WTC11 (cell line): ENCODE data around the gene FBXO33. TPM values are rescaled to one million over a fixed set of nuclear protein-coding genes. Genes with fewer than 3 reads are reported as not detected.

Experiments used
- ATAC-seq: fragments of 200-7000 bp; cut with Tn5 transposase; 2 replicates; pipeline ENCODE4 v1.10.0; 2021; ENCODE audit warnings: mild to moderate bottlenecking, moderate library complexity
- CTCF ChIA-PET: fragments of 300-600 bp; sonication (Branson Sonifier 250); formaldehyde crosslinking; loops from one replicate; lab custom pipeline; 2021; ENCODE audit warnings: antibody characterized with exemption; lab: Charles Lee
- POLR2A ChIA-PET: fragments of 350-600 bp; sonication (Branson Sonifier 250); formaldehyde crosslinking; loops from one replicate; lab custom pipeline; 2021; ENCODE audit warnings: antibody characterized with exemption; lab: Charles Lee
- DNase-seq: peaks from one replicate; pipeline ENCODE4 v3.0.0; 2021; ENCODE audit warnings: low spot score
- H3K27ac Mint-ChIP-seq: 2 replicates; pipeline ENCODE4 v1.8.0; 2021; ENCODE audit warnings: mixed read lengths
- H3K27me3 Mint-ChIP-seq: 2 replicates; pipeline ENCODE4 v1.8.0; 2021; ENCODE audit warnings: low read depth, mild to moderate bottlenecking, moderate library complexity, mixed read lengths
- H3K36me3 Mint-ChIP-seq: 2 replicates; pipeline ENCODE4 v1.8.0; 2021; ENCODE audit warnings: mixed read lengths
- H3K4me1 Mint-ChIP-seq: 2 replicates; pipeline ENCODE4 v1.8.0; 2022; ENCODE audit warnings: mixed read lengths
- H3K4me3 Mint-ChIP-seq: 2 replicates; pipeline ENCODE4 v1.8.0; 2021; ENCODE audit warnings: mild to moderate bottlenecking, moderate library complexity, mixed read lengths
- H3K9me3 Mint-ChIP-seq: 2 replicates; pipeline ENCODE4 v1.8.0; 2021; ENCODE audit warnings: mixed read lengths
- CBFB ChIP-seq: sonication (generic); formaldehyde crosslinking; IDR thresholded peaks from 2 replicates; pipeline ENCODE4 v1.8.1; 2022; ENCODE audit warnings: mild to moderate bottlenecking, low read depth, missing genetic modification reagents
- EMX1 ChIP-seq: fragments of 250-450 bp; sonication (Bioruptor Pico); IDR thresholded peaks from 2 replicates; pipeline ENCODE4 v1.8.0; 2021; ENCODE audit warnings: mild to moderate bottlenecking
- ETV6 ChIP-seq: sonication (generic); formaldehyde crosslinking; IDR thresholded peaks from 2 replicates; pipeline ENCODE4 v1.8.1; 2022; ENCODE audit warnings: mild to moderate bottlenecking, missing genetic modification reagents
- GABPB1 ChIP-seq: sonication (generic); formaldehyde crosslinking; IDR thresholded peaks from 2 replicates; pipeline ENCODE4 v1.8.1; 2023; ENCODE audit warnings: mild to moderate bottlenecking, missing genetic modification reagents
- GTF2I ChIP-seq: fragments of 250-450 bp; sonication (Bioruptor Pico); conservative IDR thresholded peaks from 2 replicates; pipeline ENCODE4 v1.4.0; 2021; ENCODE audit warnings: mild to moderate bottlenecking
- KAT7 ChIP-seq: sonication (generic); formaldehyde crosslinking; IDR thresholded peaks from 2 replicates; pipeline ENCODE4 v1.8.1; 2023; ENCODE audit warnings: missing genetic modification reagents, mild to moderate bottlenecking, borderline replicate concordance
- NR3C1 ChIP-seq: sonication (generic); formaldehyde crosslinking; conservative IDR thresholded peaks from 2 replicates; pipeline ENCODE4 v1.8.1; 2023; ENCODE audit warnings: low read depth, mild to moderate bottlenecking, missing genetic modification reagents
- RORB ChIP-seq: fragments of 250-450 bp; sonication (Bioruptor Pico); IDR thresholded peaks from 2 replicates; pipeline ENCODE4 v1.9.0; 2021; ENCODE audit warnings: mild to moderate bottlenecking
- TCF7 ChIP-seq: sonication (generic); formaldehyde crosslinking; IDR thresholded peaks from 2 replicates; pipeline ENCODE4 v1.8.0; 2022; ENCODE audit warnings: mild to moderate bottlenecking, low read depth, missing genetic modification reagents, moderate library complexity
- ZBTB21 ChIP-seq: sonication (generic); formaldehyde crosslinking; IDR thresholded peaks from 2 replicates; pipeline ENCODE4 v1.8.1; 2023; ENCODE audit warnings: mild to moderate bottlenecking, missing genetic modification reagents, borderline replicate concordance
- total RNA-seq: library from RNA; stranded (reverse); gene quantifications from 3 replicates; pipeline ENCODE4 v1.2.3, GENCODE V29; 2021
- TF ChIP-seq, protein P1 (sequence below): fragments of 250-450 bp; sonication (Bioruptor Pico); conservative IDR thresholded peaks from 2 replicates; pipeline ENCODE4 v1.9.0; 2021; ENCODE audit warnings: mild to moderate bottlenecking
- TF ChIP-seq, protein P2 (sequence below): sonication (generic); formaldehyde crosslinking; conservative IDR thresholded peaks from 2 replicates; pipeline ENCODE4 v1.8.1; 2023; ENCODE audit warnings: mild to moderate bottlenecking, low read depth, missing genetic modification reagents, moderate library complexity
- TF ChIP-seq, protein P3 (sequence below): fragments of 250-450 bp; sonication (Bioruptor Pico); IDR thresholded peaks from 2 replicates; pipeline ENCODE4 v1.9.0; 2021; ENCODE audit warnings: moderate library complexity, mild to moderate bottlenecking, inconsistent platforms, borderline replicate concordance
- TF ChIP-seq, protein P4 (sequence below): fragments of 250-450 bp; sonication (Bioruptor Pico); IDR thresholded peaks from 2 replicates; pipeline ENCODE4 v2.1.2; 2022; ENCODE audit warnings: mild to moderate bottlenecking, moderate library complexity
- TF ChIP-seq, protein P5 (sequence below): sonication (generic); formaldehyde crosslinking; conservative IDR thresholded peaks from 2 replicates; pipeline ENCODE4 v1.8.1; 2022; ENCODE audit warnings: mild to moderate bottlenecking, missing genetic modification reagents
- TF ChIP-seq, protein P6 (sequence below): fragments of 250-450 bp; sonication (Bioruptor Pico); IDR thresholded peaks from 2 replicates; pipeline ENCODE4 v1.9.0; 2021; ENCODE audit warnings: mild to moderate bottlenecking, borderline replicate concordance
- TF ChIP-seq, protein P7 (sequence below): fragments of 250-450 bp; sonication (Bioruptor Pico); IDR thresholded peaks from 2 replicates; pipeline ENCODE4 v1.8.0; 2021; ENCODE audit warnings: mild to moderate bottlenecking
- TF ChIP-seq, protein P8 (sequence below): sonication (generic); formaldehyde crosslinking; IDR thresholded peaks from 2 replicates; pipeline ENCODE4 v1.8.1; 2023; ENCODE audit warnings: mild to moderate bottlenecking, missing genetic modification reagents

Gene FBXO33
- total RNA-seq, 1 experiment from 2014 or later, result 7.8 TPM

DNA sequence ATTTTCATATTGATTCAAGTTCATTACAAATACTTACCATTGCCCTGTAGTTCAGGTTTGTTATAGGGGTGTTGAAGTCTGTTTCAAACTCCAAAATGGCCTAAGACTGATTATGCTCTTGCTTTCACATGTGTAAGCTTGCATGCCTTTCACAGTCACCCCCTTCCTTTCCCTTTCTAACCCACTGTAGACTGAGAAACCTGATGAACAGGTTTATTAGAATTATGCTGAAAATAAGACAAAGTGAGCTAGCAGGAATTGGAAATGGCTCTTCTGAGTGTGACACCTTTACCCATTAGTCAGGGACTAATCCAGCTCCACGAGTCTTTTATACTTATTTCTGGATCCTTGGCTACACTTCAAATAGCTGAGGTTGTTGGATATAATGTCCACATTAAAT, 38.9 kb downstream of the FBXO33 start (continued):
- TF ChIP-seq GTF2I (CRISPR knock-in tag) (no peak), EMX1 (CRISPR knock-in tag) (no peak)

DNA sequence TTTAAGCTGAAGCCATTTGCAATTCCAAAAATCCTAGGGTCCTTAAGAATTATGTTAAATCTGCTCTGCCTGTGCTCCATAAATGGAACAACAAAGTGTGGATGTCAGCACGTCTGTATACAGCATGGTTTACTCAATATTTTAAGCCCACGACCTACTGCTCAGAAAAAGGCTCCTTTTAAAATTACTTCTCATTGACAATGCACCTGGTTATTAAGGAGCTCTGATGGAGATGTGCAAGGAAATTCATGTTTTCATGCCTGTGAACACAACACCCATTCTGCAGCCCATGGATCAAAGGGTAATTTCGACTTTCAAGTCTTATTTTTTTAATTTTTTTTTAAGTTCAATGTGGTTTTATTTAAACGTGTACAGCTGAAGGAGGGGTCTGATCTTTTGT, 48.1 kb downstream of the FBXO33 start:
- no peaks in the 10 kb centered on the region for H3K27me3 Mint-ChIP-seq
- peaks cover 6% of the 10 kb centered on the region for H3K4me1 Mint-ChIP-seq
- no peaks in the 10 kb centered on the region for H3K36me3 Mint-ChIP-seq
- CTCF ChIA-PET, result interaction anchor here (1.0 kb wide), 1 partner anchor 16 kb away, joined by 5 read pairs; no protein-coding TSS in a partner anchor
- no peak for ATAC-seq
- no peaks in the 10 kb centered on the region for H3K9me3 Mint-ChIP-seq
- no peak overlapping the region for H3K27ac Mint-ChIP-seq
- no peak for DNase-seq
- TF ChIP-seq, protein P1, sequence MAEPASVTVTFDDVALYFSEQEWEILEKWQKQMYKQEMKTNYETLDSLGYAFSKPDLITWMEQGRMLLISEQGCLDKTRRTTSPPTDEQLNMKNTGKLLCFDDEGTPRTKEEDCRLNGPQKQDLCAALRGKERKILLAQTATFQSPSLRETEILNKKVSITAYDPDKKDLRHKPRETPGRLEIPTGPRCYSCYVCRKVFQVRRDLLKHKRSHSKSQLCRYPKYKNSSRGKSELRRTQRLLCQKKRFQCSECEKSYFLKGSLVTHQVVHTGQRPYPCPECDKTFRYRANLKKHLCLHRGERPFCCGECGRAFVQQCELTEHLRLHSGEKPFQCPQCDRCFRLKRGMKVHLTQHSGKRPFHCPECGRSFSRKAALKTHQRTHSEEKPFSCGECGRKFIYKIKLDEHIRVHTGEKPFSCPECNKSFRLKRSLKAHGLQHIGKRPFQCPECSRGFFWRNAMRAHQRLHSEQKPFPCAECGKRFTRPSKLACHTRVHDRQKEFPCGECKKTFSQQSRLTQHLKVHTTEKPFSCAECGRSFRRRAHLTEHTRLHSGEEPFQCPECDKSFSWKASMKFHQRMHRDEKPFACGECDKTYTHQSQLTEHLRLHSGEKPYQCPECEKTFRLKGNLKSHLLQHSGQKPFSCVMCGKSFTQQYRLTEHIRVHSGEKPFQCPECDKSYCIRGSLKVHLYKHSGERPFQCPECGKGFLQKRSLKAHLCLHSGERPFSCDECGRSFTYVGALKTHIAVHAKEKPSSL (CRISPR knock-in tag), result no peak
- no peak for TF ChIP-seq GABPB1 (CRISPR knock-in tag)
- TF ChIP-seq, protein P2, sequence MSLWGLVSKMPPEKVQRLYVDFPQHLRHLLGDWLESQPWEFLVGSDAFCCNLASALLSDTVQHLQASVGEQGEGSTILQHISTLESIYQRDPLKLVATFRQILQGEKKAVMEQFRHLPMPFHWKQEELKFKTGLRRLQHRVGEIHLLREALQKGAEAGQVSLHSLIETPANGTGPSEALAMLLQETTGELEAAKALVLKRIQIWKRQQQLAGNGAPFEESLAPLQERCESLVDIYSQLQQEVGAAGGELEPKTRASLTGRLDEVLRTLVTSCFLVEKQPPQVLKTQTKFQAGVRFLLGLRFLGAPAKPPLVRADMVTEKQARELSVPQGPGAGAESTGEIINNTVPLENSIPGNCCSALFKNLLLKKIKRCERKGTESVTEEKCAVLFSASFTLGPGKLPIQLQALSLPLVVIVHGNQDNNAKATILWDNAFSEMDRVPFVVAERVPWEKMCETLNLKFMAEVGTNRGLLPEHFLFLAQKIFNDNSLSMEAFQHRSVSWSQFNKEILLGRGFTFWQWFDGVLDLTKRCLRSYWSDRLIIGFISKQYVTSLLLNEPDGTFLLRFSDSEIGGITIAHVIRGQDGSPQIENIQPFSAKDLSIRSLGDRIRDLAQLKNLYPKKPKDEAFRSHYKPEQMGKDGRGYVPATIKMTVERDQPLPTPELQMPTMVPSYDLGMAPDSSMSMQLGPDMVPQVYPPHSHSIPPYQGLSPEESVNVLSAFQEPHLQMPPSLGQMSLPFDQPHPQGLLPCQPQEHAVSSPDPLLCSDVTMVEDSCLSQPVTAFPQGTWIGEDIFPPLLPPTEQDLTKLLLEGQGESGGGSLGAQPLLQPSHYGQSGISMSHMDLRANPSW (CRISPR knock-in tag), result no peak
- no peak for TF ChIP-seq TCF7 (CRISPR knock-in tag)
- TF ChIP-seq, protein P3, sequence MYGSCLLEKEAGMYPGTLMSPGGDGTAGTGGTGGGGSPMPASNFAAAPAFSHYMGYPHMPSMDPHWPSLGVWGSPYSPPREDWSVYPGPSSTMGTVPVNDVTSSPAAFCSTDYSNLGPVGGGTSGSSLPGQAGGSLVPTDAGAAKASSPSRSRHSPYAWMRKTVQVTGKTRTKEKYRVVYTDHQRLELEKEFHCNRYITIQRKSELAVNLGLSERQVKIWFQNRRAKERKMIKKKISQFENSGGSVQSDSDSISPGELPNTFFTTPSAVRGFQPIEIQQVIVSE (CRISPR knock-in tag), result no peak
- TF ChIP-seq, protein P4, sequence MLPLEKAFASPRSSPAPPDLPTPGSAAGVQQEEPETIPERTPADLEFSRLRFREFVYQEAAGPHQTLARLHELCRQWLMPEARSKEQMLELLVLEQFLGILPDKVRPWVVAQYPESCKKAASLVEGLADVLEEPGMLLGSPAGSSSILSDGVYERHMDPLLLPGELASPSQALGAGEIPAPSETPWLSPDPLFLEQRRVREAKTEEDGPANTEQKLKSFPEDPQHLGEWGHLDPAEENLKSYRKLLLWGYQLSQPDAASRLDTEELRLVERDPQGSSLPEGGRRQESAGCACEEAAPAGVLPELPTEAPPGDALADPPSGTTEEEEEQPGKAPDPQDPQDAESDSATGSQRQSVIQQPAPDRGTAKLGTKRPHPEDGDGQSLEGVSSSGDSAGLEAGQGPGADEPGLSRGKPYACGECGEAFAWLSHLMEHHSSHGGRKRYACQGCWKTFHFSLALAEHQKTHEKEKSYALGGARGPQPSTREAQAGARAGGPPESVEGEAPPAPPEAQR, result no peak
- TF ChIP-seq CBFB (CRISPR knock-in tag), result no peak
- TF ChIP-seq, protein P5, sequence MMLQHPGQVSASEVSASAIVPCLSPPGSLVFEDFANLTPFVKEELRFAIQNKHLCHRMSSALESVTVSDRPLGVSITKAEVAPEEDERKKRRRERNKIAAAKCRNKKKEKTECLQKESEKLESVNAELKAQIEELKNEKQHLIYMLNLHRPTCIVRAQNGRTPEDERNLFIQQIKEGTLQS, result no peak
- TF ChIP-seq ETV6, result no peak
- TF ChIP-seq, protein P6, sequence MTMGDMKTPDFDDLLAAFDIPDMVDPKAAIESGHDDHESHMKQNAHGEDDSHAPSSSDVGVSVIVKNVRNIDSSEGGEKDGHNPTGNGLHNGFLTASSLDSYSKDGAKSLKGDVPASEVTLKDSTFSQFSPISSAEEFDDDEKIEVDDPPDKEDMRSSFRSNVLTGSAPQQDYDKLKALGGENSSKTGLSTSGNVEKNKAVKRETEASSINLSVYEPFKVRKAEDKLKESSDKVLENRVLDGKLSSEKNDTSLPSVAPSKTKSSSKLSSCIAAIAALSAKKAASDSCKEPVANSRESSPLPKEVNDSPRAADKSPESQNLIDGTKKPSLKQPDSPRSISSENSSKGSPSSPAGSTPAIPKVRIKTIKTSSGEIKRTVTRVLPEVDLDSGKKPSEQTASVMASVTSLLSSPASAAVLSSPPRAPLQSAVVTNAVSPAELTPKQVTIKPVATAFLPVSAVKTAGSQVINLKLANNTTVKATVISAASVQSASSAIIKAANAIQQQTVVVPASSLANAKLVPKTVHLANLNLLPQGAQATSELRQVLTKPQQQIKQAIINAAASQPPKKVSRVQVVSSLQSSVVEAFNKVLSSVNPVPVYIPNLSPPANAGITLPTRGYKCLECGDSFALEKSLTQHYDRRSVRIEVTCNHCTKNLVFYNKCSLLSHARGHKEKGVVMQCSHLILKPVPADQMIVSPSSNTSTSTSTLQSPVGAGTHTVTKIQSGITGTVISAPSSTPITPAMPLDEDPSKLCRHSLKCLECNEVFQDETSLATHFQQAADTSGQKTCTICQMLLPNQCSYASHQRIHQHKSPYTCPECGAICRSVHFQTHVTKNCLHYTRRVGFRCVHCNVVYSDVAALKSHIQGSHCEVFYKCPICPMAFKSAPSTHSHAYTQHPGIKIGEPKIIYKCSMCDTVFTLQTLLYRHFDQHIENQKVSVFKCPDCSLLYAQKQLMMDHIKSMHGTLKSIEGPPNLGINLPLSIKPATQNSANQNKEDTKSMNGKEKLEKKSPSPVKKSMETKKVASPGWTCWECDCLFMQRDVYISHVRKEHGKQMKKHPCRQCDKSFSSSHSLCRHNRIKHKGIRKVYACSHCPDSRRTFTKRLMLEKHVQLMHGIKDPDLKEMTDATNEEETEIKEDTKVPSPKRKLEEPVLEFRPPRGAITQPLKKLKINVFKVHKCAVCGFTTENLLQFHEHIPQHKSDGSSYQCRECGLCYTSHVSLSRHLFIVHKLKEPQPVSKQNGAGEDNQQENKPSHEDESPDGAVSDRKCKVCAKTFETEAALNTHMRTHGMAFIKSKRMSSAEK (CRISPR knock-in tag), result no peak
- TF ChIP-seq NR3C1, result no peak
- TF ChIP-seq, protein P7, sequence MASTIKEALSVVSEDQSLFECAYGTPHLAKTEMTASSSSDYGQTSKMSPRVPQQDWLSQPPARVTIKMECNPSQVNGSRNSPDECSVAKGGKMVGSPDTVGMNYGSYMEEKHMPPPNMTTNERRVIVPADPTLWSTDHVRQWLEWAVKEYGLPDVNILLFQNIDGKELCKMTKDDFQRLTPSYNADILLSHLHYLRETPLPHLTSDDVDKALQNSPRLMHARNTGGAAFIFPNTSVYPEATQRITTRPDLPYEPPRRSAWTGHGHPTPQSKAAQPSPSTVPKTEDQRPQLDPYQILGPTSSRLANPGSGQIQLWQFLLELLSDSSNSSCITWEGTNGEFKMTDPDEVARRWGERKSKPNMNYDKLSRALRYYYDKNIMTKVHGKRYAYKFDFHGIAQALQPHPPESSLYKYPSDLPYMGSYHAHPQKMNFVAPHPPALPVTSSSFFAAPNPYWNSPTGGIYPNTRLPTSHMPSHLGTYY, result no peak
- TF ChIP-seq, protein P8, sequence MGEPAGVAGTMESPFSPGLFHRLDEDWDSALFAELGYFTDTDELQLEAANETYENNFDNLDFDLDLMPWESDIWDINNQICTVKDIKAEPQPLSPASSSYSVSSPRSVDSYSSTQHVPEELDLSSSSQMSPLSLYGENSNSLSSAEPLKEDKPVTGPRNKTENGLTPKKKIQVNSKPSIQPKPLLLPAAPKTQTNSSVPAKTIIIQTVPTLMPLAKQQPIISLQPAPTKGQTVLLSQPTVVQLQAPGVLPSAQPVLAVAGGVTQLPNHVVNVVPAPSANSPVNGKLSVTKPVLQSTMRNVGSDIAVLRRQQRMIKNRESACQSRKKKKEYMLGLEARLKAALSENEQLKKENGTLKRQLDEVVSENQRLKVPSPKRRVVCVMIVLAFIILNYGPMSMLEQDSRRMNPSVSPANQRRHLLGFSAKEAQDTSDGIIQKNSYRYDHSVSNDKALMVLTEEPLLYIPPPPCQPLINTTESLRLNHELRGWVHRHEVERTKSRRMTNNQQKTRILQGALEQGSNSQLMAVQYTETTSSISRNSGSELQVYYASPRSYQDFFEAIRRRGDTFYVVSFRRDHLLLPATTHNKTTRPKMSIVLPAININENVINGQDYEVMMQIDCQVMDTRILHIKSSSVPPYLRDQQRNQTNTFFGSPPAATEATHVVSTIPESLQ (CRISPR knock-in tag), result no peak
- TF ChIP-seq RORB (CRISPR knock-in tag), result no peak
- TF ChIP-seq ZBTB21 (CRISPR knock-in tag), result no peak
- TF ChIP-seq KAT7 (CRISPR knock-in tag), result no peak
- TF ChIP-seq, all 79 proteins: peak for 0
- H3K4me3 Mint-ChIP-seq, result no peak overlapping the region
- POLR2A ChIA-PET, result no interaction called here
